Stimulated activated CD8-positive, alpha-beta memory T cell treated with anti-CD3 and anti-CD28 coated beads, Interleukin-4, amount 100 ng/mL, for 24 hours (primary cell): ENCODE data around the gene SELP.
"Not testable (repeated sequence)": the region's sequence is repeated elsewhere in the genome, so short reads cannot be mapped to it uniquely, and the experiment has no call there.

Source experiments
- DNase-seq: peaks from one replicate; pipeline ENCODE4 v3.0.0-alpha.2; 2020; ENCODE audit warnings: low read depth

Gene SELP

DNA sequence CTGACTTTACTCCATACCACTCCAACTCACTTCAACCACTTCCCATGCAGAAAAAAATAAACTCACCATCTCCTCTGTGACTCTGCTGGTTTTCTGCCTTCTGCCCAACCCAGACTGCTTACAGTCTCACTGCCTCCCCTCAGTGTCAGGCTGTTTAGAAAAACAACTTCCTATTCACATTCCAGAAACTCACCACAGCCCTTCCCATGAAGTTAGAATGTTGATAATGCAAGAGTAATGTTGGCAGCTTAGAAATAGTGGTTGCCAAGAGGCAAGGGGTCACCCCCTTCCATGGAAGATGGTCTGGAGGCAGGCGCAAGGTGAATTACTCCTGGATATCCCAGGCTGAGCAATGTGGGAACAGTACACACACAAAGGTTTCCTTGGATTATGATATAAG lies at the start of gene SELP:
Gene SELP, minus strand, starts transcription at position 119 of the 400 bp plus-strand sequence. Its CDS starts 50 bp downstream, at position 69.
- DNase-seq, result no peak

DNA sequence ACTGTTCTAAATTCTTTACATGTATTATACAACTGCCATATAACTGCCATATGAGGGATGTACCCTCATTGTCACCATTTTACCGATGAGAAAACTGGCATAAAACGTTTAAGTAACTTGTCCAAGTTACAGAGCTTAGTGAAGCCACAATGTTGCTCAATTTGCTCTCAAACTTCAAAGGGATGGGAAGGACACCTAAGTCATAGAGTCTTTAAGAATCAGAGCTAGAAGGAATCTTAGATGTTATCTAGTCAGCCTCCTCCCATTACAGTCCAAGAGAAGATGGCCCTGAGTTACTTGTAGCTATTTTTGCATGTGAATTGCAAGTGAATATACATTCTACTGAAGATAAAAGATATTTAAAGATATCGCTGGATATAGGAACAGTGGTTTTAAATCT lies 49.8 kb upstream of the SELP start:
- no peak for DNase-seq

DNA sequence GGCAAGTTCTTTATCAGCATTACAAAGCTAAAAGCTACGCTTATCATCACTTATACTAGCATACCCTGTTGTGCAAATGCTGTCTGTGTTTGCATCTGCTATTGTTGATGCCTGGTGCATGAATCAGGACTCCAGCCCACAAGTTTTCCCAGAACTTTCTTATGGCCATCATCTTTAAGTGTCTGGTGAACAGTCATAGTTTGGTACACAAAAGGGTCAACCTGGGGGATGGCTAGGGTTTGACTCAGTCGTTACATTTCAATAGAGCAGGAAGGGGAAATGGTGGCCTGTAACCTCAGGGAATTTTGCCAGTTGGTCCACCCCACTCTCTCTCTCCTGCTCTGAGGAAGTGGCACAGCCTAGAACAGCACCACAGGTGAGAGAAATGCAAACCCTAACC lies 46.1 kb upstream of the SELP start:
- DNase-seq, result no peak

DNA sequence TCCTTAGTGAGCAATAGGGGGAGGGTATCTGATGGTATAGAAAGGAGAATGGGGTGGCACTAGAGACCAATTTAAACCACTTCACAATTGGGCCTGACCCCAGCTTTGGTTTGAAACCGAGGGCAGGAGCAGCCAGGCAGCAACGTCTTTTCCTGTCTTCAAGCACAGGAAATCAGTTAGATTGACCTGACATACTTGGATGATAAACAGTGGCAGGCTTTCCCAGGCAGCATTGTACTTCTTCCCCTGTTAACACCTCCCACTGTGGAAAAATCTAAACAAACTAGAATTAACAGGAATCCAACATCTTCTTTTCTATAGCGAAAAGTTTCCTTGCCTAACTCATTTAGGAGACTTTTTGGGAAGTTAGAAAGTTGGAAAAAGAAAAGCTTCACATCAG lies 40.9 kb upstream of the SELP start:
- no peak for DNase-seq

DNA sequence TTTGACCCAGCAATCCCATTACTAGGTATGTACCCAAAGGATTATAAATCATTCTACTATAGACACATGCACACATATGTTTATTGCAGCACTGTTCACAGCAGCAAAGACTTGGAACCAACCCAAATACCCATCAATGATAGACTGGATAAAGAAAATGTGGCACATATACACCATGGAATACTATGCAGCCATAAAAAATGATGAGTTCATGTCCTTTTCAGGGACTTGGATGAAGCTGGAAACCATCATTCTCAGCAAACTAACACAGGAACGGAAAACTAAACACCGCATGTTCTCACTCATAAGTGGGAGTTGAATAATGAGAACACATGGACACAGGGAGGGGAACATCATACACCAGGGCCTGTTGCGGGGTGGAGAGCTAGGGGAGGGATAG lies 40.3 kb upstream of the SELP start:
- DNase-seq, result not testable (repeated sequence)

DNA sequence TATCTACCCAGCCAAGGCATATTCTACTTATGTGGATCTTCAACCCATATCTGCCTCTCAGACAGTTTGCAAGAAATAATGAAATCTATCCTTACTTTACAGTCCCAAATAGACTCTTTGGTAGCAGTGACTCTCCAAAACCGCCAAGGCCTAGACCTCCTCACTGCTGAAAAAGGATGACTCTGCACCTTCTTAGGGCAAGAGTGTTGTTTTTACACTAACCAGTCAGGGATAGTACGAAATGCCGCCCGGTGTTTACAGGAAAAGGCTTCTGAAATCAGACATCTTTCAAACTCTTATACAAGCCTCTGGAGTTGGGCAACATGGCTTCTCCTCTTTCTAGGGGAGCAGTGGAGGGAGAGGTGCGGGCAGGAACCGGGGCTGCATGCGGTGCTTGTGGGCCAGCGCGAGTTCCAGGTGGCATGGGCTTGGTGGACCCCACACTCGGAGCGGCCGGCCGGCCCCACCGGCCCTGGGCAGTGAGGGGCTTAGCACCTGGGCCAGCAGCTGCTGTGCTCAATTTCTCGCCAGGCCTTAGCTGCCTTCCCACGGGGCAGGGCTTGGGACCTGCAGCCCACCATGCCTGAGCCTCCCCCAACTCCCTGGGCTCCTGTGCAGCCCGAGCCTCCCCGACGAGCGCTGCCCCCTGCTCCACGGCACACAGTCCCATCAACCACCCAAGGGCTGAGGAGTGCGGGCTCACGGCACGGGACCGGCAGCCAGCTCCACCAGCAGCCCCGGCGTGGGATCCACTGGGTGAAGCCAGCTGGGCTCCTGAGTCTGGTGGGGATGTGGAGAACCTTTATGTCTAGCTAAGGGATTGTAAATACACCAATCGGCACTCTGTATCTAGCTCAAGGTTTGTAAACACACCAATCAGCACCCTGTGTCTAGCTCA lies 38.0 kb upstream of the SELP start:
- not testable (repeated sequence) for DNase-seq

DNA sequence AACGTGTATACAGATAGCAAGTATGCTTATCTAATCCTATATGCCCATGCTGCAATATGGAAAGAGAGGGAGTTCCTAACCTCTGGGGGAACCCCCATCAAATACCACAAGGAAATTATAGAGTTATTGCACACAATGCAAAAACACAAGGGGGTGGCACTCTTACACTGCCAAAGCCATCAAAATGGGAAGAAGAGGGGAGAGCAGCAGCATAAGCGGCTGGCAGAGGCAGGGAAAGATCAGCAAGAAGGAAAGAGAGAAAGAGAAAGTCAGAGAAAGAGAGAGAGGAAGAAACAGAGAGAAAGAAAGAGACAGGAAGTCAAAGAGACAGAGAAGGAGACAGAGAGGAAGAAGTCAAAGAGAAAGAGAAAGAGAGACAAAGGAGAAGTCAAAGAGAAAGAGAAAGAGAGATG lies 37.3 kb upstream of the SELP start:
- DNase-seq, result not testable (repeated sequence)

DNA sequence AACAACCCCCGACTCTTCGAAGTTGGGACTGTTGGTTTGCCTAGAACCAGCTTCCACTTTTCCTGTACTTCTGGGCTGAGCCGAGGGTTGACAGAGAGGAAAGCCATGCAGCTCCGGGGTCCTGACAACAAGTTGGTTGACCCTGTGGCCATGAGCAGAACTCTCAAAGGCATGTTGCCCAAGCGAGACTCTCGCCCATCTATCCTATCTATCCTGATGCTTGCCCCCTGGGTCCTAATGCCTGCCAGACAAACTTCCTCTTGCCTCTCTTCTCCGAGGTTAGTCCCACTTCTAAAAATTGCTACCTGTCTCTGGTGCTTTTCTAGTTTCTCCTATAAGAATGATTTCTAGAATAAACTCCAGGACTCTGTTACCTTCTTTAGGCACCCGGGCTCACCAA lies 32.8 kb upstream of the SELP start:
- not testable (repeated sequence) for DNase-seq

DNA sequence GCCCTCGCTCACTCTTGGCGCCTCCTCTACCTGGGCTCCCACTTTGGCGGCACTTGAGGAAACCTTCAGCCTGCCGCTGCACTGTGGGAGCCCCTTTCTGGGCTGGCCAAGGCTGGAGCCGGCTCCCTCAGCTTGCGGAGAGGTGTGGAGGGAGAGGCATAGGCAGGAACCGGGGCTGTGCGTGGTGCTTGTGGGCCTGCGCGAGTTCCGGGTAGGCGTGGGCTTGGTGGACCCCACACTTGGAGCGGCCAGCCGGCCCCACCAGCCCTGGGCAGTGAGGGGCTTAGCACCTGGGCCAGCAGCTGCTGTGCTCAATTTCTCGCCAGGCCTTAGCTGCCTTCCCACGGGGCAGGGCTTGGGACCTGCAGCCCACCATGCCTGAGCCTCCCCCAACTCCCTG lies 31.1 kb upstream of the SELP start:
- not testable (repeated sequence) for DNase-seq

DNA sequence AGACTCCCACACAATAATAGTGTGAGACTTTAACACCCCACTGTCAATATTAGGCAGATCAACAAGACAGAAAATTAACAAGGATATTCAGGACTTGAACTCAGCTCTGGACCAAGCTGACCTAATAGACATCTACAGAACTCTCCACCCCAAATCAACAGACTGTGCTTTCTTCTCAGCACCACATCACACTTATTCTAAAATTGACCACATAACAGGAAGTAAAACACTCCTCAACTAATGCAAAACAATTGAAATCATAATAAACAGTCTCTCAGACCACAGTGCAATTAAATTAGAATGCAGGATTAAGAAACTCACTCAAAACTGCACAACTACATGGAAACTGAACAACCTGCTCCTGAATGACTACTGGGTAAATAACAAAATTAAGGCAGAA lies 28.9 kb upstream of the SELP start:
- not testable (repeated sequence) for DNase-seq

DNA sequence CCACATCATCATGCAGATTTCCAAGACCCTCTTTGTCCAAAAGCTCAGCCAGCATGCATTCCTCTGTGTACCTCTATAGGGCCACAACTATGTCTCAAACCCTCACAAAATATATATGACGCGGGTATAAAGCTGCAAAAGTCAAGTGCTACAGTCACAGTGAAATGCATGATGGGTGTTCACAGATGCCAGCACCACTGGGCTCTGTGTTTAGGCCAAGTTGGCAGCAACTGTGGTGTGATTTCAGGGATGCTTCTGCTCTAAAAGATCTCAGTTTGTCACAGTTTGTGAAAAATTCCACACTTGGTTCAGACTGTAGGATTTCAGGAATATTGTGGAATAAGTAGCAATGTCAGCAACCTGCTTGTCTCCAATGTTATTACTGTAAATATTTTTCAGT lies 23.9 kb upstream of the SELP start:
- no peak for DNase-seq

DNA sequence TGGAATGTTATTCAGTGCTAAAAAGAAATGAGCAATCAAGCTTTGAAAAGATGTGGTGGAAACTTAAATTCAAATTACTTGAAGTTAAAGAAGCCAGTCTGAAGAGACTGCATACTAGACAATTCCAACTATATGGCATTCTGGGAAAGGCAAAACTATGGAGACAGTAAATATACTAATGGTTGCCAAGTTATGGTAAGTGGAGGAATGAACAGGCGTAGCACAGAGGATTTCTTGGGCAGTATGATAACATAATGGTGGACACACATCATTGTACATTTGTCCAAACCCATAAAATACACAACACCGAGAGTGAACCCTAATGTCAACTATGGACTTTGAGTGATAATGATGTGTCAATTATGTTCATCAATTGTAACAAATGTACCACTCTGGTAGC lies 21.1 kb upstream of the SELP start:
- DNase-seq, result no peak

DNA sequence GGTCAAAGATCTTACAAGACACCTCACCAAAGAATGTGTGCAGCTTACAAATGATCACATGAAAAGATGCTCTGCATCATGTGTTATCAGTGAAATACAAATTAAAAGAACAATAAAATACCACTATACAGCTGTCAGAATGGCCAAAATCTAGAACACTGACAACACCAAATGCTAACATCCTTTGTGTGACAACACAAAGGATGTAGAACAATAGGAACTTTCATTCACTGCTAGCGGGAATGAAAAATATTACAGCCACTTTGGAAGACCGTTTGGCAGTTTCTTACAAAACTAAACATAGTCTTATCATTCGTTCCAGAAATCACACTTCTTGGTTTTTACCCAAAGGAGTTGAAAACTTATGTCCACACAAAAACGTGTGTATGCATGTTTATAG lies 20.6 kb upstream of the SELP start:
- no peak for DNase-seq

DNA sequence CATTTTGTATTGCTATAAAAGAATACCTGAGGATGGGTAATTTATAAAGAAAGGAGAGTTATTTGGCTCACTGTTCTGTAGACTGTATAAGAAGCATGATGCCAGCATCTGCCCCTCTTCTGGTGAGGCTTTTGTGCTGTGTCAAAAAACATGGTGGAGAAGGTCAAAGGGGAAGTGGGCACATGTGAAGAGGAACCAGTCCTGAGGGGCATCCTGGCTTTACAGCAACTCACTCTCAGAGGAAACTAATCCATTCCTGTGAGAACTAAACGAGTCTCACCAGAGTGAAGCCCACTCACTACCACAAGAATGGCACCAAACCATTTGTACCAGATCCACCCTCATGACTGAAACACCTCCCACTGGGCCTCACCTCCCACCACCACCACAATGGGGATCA lies 18.8 kb upstream of the SELP start:
- DNase-seq, result no peak

DNA sequence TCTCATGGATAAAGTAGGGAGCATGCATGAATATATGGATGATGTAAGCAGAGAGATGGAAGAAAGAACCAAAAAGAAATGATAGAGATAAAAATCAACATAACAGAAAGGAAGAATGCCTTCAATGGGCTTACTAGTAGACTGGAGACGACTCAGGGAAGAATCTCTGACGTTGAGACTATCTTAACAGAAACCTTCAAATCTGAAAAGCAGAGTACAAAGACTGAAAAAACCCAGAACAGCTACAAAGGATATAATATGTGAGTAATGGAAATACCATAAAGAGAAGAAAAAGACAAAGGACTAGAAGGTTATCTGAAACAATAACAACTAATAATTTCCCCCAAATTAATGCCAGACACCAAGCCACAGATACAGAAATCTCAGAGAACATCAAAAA lies 18.3 kb upstream of the SELP start:
- DNase-seq, result no peak

DNA sequence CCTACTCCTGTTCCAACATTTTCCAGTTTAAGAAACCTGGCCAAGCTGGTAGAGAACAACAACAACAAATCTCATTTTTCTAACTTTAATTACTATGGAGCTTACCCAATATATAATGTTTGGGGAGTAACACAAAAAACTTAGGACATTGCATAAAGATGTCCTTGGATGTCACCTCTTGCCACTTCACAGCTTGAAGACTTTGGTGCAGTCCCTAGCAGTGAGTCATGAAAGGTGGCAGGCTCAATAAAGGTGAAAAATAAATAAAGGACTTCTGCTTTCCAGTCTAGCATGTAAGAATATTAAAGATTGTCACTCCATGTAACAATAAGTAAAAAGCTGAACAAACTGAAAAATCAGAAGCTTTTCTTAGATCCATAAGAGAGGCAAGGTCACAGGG lies 17.6 kb upstream of the SELP start:
- no peak for DNase-seq

DNA sequence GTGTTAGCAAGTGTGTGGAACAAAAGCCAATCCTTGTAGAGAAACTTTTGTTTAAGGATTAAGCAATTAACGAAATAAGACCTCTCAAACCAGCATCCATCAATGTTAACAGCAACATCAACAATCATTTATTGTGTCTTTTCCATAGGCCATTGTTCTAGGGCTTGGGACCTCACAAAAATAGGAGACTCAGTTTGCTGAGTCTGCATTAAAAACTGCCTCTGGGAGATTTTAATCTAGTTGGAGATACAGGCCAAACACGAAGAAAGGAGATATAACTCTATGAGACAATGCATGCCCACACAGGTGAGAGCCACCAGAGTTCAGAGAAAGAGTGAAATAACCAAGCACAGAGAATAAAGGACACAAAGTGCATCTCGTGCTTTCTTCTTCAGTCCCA lies 14.4 kb upstream of the SELP start:
- DNase-seq, result no peak

DNA sequence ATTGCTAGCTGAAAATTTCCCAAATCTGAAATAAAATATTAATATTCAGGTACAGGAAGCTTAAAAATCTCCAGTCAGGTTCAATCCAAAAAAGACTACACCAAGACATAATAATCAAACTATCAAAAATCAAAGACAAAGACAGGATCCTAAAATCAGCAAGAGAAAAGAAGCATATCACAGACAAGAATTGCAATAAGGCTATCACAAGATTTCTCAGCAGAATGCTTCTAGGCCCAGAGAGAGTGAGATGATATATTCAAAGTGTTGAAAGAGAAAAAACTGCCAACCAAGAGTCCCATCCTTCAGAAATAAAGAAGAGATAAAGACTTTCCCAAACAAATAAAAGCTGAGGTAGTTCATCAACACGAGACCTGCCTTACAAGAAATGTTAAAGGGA lies 5.0 kb upstream of the SELP start:
- no peak for DNase-seq

DNA sequence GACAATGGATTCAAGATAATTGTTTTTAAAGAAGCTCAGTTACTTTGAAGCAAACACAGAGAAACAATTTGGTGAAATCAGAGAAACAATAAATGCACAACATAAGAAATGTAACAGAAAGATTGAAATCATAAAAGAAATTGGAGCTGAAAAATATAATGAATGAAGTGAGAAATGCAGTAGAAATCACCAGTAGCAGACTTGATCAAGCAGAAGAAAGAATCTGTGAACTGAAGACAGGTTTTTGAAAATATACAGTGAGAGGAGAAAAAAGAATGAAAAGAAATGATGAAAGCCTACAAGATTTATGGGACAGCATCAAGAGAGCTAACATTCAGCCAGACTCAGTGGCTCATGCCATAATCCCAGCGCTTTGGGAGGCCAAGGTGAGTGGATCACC lies 4.2 kb upstream of the SELP start:
- no peak for DNase-seq

DNA sequence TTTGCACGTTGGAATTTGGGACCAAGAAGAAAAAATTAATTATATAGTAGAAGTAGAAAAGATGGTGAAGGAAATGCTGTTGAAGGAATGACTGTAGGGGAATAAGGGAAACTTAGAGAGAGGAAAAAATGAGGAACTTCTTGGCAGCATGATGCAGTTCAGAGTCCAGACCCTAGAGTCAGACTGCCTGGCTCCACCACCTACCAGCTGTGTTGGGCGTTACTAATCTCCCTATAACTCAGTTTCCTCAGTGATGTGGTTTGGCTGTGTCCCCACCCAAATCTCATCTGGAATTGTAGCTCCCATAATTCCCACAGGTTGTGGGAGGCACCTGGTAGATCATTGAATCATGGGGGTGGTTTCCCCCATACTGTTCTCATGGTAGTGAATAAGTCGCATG lies 1.3 kb upstream of the SELP start:
- no peak for DNase-seq

DNA sequence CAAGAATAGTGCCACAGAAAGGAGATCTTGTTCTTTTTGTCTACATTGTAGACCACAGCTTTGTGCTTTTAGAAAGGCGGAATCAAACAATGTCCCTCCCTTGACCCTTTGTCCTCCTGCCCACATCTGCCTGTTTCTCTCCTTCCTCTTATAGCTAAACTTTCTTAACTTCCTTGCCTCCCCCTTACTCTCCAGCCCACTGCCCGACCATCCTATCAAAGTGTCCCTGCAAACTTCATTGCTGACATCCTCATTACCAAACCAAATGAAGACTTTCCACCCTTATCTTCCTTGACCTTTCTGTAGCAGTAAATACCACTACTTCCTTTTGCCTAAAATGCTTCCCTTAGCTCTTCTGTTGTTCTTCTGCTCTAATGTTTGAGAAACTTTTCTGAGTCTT lies 5.0 kb downstream of the SELP start:
- no peak for DNase-seq

DNA sequence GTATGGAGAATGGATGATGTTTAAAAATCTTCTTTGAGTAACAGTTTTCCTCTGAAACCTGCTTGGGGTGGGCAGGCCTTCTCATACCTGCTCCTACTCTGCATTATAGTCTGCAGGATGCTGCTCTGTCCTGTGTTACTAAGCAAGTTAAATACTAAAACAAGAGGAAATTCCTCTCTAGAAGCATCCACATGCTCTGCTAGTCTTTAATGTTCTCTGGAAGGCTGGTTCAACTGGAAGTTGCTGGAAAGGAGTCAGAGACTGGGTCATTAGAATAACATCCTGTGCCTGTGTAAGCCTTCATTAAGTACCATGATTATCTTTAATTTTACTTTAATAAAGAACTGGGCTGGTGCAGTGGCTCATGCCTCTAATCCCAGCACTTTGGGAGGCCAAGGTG lies 5.8 kb downstream of the SELP start:
- DNase-seq, result no peak

DNA sequence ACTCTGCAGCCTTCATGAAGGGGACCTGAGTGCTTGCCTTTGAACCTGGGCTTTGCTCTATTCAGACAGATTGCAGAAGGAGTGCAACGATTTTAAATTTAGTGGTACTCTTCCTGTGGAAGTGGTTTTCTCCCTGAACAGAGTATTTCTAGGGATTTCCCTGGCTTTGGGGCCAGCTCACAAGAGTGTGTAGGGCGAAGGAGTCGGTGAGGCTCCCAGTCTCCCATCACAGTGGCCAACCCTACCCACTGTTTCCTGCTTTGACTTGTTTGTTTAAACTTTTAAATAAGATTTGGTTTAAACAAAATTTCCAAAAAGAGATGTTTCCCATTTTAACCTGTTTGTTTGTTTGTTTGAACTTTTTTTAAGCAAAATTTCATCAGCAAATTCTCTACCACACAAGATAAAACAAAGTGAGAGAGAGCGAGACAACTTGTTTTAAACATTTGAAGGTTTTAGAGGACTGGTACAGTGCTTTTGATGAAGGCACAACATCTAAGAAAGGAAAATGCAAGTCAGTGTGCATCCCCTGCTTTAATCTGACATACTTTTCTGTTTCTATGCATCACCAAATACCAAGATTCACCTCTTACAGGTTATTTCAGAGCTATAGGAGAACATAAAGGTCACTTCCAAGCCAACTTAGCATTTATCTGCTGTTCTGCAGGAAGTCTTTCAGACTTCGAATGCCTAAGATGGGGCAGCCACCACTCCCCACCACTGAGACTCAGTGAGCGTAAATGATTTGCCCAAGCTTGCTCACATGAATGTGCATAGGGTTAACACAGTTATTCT lies 6.6 kb downstream of the SELP start:
- DNase-seq, result no peak
